ENCODE data around the gene DYNLT4. TPM values are rescaled to one million over a fixed set of nuclear protein-coding genes. Genes with fewer than 3 reads are reported as not detected.

DYNLT4 gene
- total and polyA plus RNA-seq, 2 experiments from 2014 or later, result 0.30 to 2.2 TPM

GRCh38 chr1:44787506-44787905, 19.6 kb downstream of the DYNLT4 start:
- no peak for DNase-seq (ENCODE audit: low spot score)
- Histone ChIP-seq H3K9me3 (ENCODE audit: low read depth) (no peaks in the 10 kb centered on the region), H3K4me3 (no peak overlapping the region), H3K4me1 (ENCODE audit: insufficient read depth) (peaks cover 21% of the 10 kb centered on the region), H3K27me3 (no peaks in the 10 kb centered on the region), H3K79me2 (no peaks in the 10 kb centered on the region), H3K36me3 (replicated peaks; ENCODE audit: insufficient read depth, low read depth) (no peaks in the 10 kb centered on the region), H4K20me1 (ENCODE audit: insufficient read depth, poor library complexity, severe bottlenecking) (no peaks in the 10 kb centered on the region), H3K9me2 (replicated peaks; ENCODE audit: insufficient read depth) (no peaks in the 10 kb centered on the region), H3K4me2 (no peak overlapping the region), H3K27ac (no peak overlapping the region), H2AFZ (no peak overlapping the region)
- WGBS (ENCODE audit: low lambda C conversion rate, missing lambda C conversion rate), result 94% methylated on average over 10 of the region's 10 CpGs
- TF ChIP-seq EZH2 (IDR thresholded peaks at IDR 0.05; ENCODE audit: borderline replicate concordance) (no peak), EZH2phosphoT487 (IDR thresholded peaks at IDR 0.05; ENCODE audit: low read depth, severe bottlenecking, unreplicated experiment) (no peak), CTCF (IDR thresholded peaks at IDR 0.05; ENCODE audit: poor library complexity) (no peak)

GRCh38 chr1:44786841-44787426, 20.2 kb downstream of the DYNLT4 start:
- H3K9me3 ChIP-seq (ENCODE audit: low read depth), result no peaks in the 10 kb centered on the region
- H3K27me3 ChIP-seq, result no peaks in the 10 kb centered on the region
- no peaks in the 10 kb centered on the region for H3K9me2 ChIP-seq (replicated peaks; ENCODE audit: insufficient read depth)
- peak overlapping the region; percentile 75 for H3K27ac ChIP-seq
- H3K4me3 ChIP-seq, result no peak overlapping the region
- TF ChIP-seq EZH2phosphoT487 (IDR thresholded peaks at IDR 0.05; ENCODE audit: low read depth, severe bottlenecking, unreplicated experiment), result no peak
- TF ChIP-seq CTCF (IDR thresholded peaks at IDR 0.05; ENCODE audit: poor library complexity), result no peak
- no peaks in the 10 kb centered on the region for H4K20me1 ChIP-seq (ENCODE audit: insufficient read depth, poor library complexity, severe bottlenecking)
- peaks cover 21% of the 10 kb centered on the region for H3K4me1 ChIP-seq (ENCODE audit: insufficient read depth)
- WGBS (ENCODE audit: low lambda C conversion rate, missing lambda C conversion rate), result 83% methylated on average over 9 of the region's 9 CpGs
- H3K4me2 ChIP-seq, result peak overlapping the region; percentile 96
- peak overlapping the region; percentile 88 for H2AFZ ChIP-seq
- no peak for DNase-seq (ENCODE audit: low spot score)
- H3K36me3 ChIP-seq (replicated peaks; ENCODE audit: insufficient read depth, low read depth), result no peaks in the 10 kb centered on the region
- H3K79me2 ChIP-seq, result no peaks in the 10 kb centered on the region

GRCh38 chr1:44786138-44786840, 20.9 kb downstream of the DYNLT4 start:
- Histone ChIP-seq H4K20me1 (ENCODE audit: insufficient read depth, poor library complexity, severe bottlenecking) (no peaks in the 10 kb centered on the region), H3K4me2 (peak overlapping the region; percentile 96), H3K36me3 (replicated peaks; ENCODE audit: insufficient read depth, low read depth) (no peaks in the 10 kb centered on the region), H3K4me1 (ENCODE audit: insufficient read depth) (peaks cover 21% of the 10 kb centered on the region), H3K4me3 (no peak overlapping the region), H2AFZ (peak overlapping the region; percentile 88), H3K27me3 (no peaks in the 10 kb centered on the region), H3K9me2 (replicated peaks; ENCODE audit: insufficient read depth) (no peaks in the 10 kb centered on the region), H3K27ac (peak overlapping the region; percentile 75), H3K79me2 (no peaks in the 10 kb centered on the region), H3K9me3 (ENCODE audit: low read depth) (no peaks in the 10 kb centered on the region)
- no peak for TF ChIP-seq EZH2 (IDR thresholded peaks at IDR 0.05; ENCODE audit: borderline replicate concordance)
- no peak for TF ChIP-seq EZH2phosphoT487 (IDR thresholded peaks at IDR 0.05; ENCODE audit: low read depth, severe bottlenecking, unreplicated experiment)
- peak; percentile 92 for TF ChIP-seq CTCF (IDR thresholded peaks at IDR 0.05; ENCODE audit: poor library complexity)
- WGBS (ENCODE audit: low lambda C conversion rate, missing lambda C conversion rate), result 8% methylated on average over 33 of the region's 49 CpGs
- DNase-seq (ENCODE audit: low spot score), result peak; percentile 89
